ENCODE results near the gene LAMB4. TPM values are rescaled to one million over a fixed set of nuclear protein-coding genes. Genes with fewer than 3 reads are reported as not detected.
A peak's percentile ranks its signal among the peaks of the same experiment; 100 is the strongest.

The LAMB4 gene
- polyA plus RNA-seq, 1 experiment, result 0.33 TPM

DNA sequence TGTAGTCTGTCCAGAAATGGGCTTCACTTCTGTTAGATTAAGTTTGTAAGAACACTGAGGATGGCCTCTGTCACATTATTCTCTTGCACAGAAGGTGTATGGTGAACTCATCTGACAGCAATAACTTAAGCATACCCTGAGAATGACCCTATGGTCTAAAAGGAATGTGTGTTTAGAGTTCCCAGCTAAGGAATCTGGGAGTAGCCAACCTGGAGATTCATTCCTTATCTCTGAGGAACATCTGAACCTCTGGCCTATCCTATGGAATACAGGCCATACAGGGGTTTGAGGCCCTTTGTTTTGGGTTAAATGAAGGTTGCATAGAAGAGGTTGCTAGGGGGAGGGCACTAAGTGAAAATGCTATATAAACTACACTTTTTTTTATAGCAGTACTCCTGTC is 41.4 kb downstream of the LAMB4 start:
- CTCF ChIA-PET, result no interaction called here
- Histone ChIP-seq H3K27me3 (ENCODE audit: control insufficient read depth, insufficient read depth, low read length) (no peaks in the 10 kb centered on the region), H3K4me3 (ENCODE audit: low read depth, low read length) (no peak overlapping the region), H3K9me3 (ENCODE audit: control insufficient read depth, insufficient read depth, low read length) (no peaks in the 10 kb centered on the region; the same call in 1 of the 2 replicates), H3K27ac (ENCODE audit: low read depth, low read length) (peak overlapping the region; percentile 11)
- POLR2A ChIA-PET, result interaction anchor here (1.2 kb wide), 1 partner anchor 87 kb away, joined by 4 read pairs; no protein-coding TSS in a partner anchor
- TF ChIP-seq, protein P1, sequence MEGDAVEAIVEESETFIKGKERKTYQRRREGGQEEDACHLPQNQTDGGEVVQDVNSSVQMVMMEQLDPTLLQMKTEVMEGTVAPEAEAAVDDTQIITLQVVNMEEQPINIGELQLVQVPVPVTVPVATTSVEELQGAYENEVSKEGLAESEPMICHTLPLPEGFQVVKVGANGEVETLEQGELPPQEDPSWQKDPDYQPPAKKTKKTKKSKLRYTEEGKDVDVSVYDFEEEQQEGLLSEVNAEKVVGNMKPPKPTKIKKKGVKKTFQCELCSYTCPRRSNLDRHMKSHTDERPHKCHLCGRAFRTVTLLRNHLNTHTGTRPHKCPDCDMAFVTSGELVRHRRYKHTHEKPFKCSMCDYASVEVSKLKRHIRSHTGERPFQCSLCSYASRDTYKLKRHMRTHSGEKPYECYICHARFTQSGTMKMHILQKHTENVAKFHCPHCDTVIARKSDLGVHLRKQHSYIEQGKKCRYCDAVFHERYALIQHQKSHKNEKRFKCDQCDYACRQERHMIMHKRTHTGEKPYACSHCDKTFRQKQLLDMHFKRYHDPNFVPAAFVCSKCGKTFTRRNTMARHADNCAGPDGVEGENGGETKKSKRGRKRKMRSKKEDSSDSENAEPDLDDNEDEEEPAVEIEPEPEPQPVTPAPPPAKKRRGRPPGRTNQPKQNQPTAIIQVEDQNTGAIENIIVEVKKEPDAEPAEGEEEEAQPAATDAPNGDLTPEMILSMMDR (IDR thresholded peaks at IDR 0.05; ENCODE audit: low read depth, low read length), result no peak
- DNase-seq (ENCODE audit: low read depth, low spot score), result no peak

DNA sequence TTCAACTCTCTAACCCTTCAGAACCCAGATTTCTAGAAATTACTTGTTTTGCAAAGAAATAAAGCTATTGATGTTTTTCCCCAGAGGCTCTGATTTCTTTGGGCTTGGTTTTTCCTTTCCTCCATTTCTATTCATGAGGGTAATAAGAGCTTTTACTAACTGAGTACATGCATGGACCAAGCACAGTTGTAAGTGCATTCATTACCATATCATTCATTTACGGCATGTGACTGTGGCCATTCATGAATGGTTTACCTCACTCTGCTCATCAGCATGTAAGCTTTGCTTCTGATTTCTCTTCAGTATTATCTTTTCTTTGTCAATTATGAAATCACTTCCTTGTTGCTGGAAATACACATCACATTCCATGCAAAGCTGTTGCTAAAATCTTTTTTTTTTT is 42.4 kb downstream of the LAMB4 start:
- H3K27ac ChIP-seq (ENCODE audit: low read depth, low read length), result no peak overlapping the region
- no peak overlapping the region for H3K4me3 ChIP-seq (ENCODE audit: low read depth, low read length)
- no peaks in the 10 kb centered on the region for H3K27me3 ChIP-seq (ENCODE audit: control insufficient read depth, insufficient read depth, low read length)
- POLR2A ChIA-PET, result interaction anchor here (1.0 to 1.2 kb wide), 2 partner anchors 16 to 86 kb away, joined by 3 to 4 read pairs; no protein-coding TSS in a partner anchor
- no peak for DNase-seq (ENCODE audit: low read depth, low spot score)
- CTCF ChIA-PET, result interaction anchor here (0.8 kb wide), 1 partner anchor 71 kb away, joined by 4 read pairs; no protein-coding TSS in a partner anchor
- TF ChIP-seq, protein P1 (IDR thresholded peaks at IDR 0.05; ENCODE audit: low read depth, low read length), result no peak
- H3K9me3 ChIP-seq (ENCODE audit: control insufficient read depth, insufficient read depth, low read length), result no peaks in the 10 kb centered on the region; the same call in 1 of the 2 replicates

DNA sequence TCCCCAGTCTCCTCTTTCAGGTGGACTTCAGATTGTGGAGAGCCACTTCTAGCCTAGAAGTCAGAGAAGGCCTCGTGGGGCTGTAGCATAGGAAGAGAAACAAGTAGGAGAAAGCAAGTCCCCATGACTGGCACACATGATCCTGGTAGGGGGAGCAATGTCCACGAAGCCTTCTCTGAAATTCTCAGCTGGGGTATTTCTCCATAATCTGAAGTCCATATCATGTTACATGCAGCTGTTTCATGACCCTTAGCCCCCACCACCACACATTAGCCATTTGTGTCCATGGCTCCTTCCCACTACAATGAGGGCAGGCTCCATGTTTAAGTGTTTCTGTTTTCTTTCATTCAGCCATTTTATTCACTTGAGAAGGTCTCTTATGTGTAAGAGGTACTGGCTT is 43.2 kb downstream of the LAMB4 start:
- Histone ChIP-seq H3K27ac (ENCODE audit: low read depth, low read length) (no peak overlapping the region), H3K9me3 (ENCODE audit: control insufficient read depth, insufficient read depth, low read length) (peaks cover 2% of the 10 kb centered on the region), H3K27me3 (ENCODE audit: control insufficient read depth, insufficient read depth, low read length) (no peaks in the 10 kb centered on the region), H3K4me3 (ENCODE audit: low read depth, low read length) (no peak overlapping the region)
- CTCF ChIA-PET, result no interaction called here
- DNase-seq (ENCODE audit: low read depth, low spot score), result no peak
- TF ChIP-seq, protein P1 (IDR thresholded peaks at IDR 0.05; ENCODE audit: low read depth, low read length), result no peak
- POLR2A ChIA-PET, result interaction anchor here (1.0 kb wide), 1 partner anchor 17 kb away, joined by 3 read pairs; no protein-coding TSS in a partner anchor

DNA sequence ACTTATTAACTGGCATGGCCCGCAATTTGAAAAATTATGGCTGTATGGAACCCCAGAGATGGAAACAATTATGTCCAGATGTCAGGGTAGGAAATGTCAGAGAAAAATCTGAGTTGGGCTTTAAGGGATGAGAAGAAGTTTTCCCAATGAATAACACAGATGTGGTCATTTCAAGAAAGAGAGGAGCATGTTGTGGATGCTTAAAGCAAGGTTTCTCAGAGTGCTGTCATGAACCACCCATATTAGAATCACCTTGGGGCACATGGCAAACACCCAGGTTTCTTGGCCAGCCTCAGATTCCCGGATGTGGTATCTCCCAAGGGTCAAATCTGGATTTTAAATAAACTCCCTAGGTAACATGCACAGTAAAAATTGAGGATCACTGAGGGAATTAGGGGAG is 43.6 kb downstream of the LAMB4 start:
- POLR2A ChIA-PET, result no interaction called here
- TF ChIP-seq, protein P1 (IDR thresholded peaks at IDR 0.05; ENCODE audit: low read depth, low read length), result no peak
- H3K4me3 ChIP-seq (ENCODE audit: low read depth, low read length), result no peak overlapping the region
- CTCF ChIA-PET, result no interaction called here
- H3K27ac ChIP-seq (ENCODE audit: low read depth, low read length), result no peak overlapping the region
- H3K27me3 ChIP-seq (ENCODE audit: control insufficient read depth, insufficient read depth, low read length), result no peaks in the 10 kb centered on the region
- DNase-seq (ENCODE audit: low read depth, low spot score), result no peak
- peaks cover 6% of the 10 kb centered on the region for H3K9me3 ChIP-seq (ENCODE audit: control insufficient read depth, insufficient read depth, low read length)

DNA sequence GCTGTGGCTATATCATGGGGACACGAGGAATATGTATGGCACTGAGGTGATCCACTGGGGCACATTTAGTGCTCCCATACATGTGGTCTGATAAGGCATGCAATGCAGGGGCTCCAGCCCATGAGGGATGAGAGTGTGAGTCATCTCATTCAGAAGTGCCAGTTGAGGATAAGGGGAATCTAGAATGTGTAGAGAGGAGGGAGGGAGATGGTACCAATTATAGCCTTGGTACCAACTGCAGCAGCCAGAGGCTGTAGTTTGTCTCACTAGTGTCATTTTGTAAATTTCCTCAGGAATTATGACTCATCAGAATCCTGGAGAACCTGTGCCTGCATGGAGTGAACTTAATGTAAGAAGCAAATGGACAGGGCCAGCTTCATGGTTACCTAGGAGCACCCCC is 46.2 kb downstream of the LAMB4 start:
- H3K4me3 ChIP-seq (ENCODE audit: low read depth, low read length), result no peak overlapping the region
- ChIA-PET POLR2A (no interaction called here), CTCF (interaction anchor here (0.6 kb wide), 1 partner anchor 46 kb away, joined by 3 read pairs; no protein-coding TSS in a partner anchor)
- H3K27me3 ChIP-seq (ENCODE audit: control insufficient read depth, insufficient read depth, low read length), result no peaks in the 10 kb centered on the region
- H3K27ac ChIP-seq (ENCODE audit: low read depth, low read length), result no peak overlapping the region
- H3K9me3 ChIP-seq (ENCODE audit: control insufficient read depth, insufficient read depth, low read length), result peaks cover 7% of the 10 kb centered on the region
- TF ChIP-seq, protein P1 (IDR thresholded peaks at IDR 0.05; ENCODE audit: low read depth, low read length), result no peak
- DNase-seq (ENCODE audit: low read depth, low spot score), result no peak
